MM.1S (cell line): Measurements from ENCODE around the gene FUS.

Source experiments
- DNase-seq: peaks from one replicate; pipeline ENCODE4 v3.0.0-alpha.2; 2015
- H2AFZ ChIP-seq: fragments of 300-600 bp; sonication (generic); 2 replicates; pipeline ENCODE4 v1.6.0; 2016; ENCODE audit warnings: antibody characterized with exemption, low read length
- H3F3A ChIP-seq: fragments of 300-600 bp; sonication (generic); 2 replicates; pipeline ENCODE4 v1.6.1; 2016; ENCODE audit warnings: mild to moderate bottlenecking, antibody characterized with exemption, low read length, moderate library complexity, mixed read lengths; ENCODE audit not compliant: insufficient read depth
- H3K27ac ChIP-seq: fragments of 300-600 bp; sonication (generic); 2 replicates; pipeline ENCODE4 v1.5.1; 2016; ENCODE audit warnings: mild to moderate bottlenecking, low read length
- H3K27me3 ChIP-seq: fragments of 300-600 bp; sonication (generic); replicated peaks from 2 replicates; pipeline ENCODE4 v1.6.0; 2016; ENCODE audit warnings: low read length; ENCODE audit not compliant: insufficient read depth
- H3K36me3 ChIP-seq: fragments of 300-600 bp; sonication (generic); replicated peaks from 2 replicates; pipeline ENCODE4 v1.6.1; 2016; ENCODE audit warnings: mild to moderate bottlenecking, low read length, mixed read lengths; ENCODE audit not compliant: insufficient read depth
- H3K4me1 ChIP-seq: fragments of 300-600 bp; sonication (generic); 2 replicates; pipeline ENCODE4 v1.6.1; 2016; ENCODE audit warnings: low read length, mixed read lengths
- H3K4me2 ChIP-seq: fragments of 300-600 bp; sonication (generic); 2 replicates; pipeline ENCODE4 v1.6.0; 2016; ENCODE audit warnings: low read depth, low read length
- H3K4me3 ChIP-seq: fragments of 300-600 bp; sonication (generic); 2 replicates; pipeline ENCODE4 v1.5.1; 2016; ENCODE audit warnings: low read length, mixed read lengths
- H3K79me2 ChIP-seq: fragments of 300-600 bp; sonication (generic); 2 replicates; pipeline ENCODE4 v1.6.1; 2016; ENCODE audit warnings: mixed run types, low read length, mixed read lengths
- H3K9ac ChIP-seq: fragments of 300-600 bp; sonication (generic); 2 replicates; pipeline ENCODE4 v1.6.1; 2016; ENCODE audit warnings: low read length, mixed read lengths
- H3K9me2 ChIP-seq: fragments of 300-600 bp; sonication (generic); replicated peaks from 2 replicates; pipeline ENCODE4 v1.6.1; 2016; ENCODE audit warnings: mild to moderate bottlenecking, low read length, mixed read lengths; ENCODE audit not compliant: insufficient read depth
- H3K9me3 ChIP-seq: fragments of 300-600 bp; sonication (generic); replicated peaks from 2 replicates; pipeline ENCODE4 v1.6.1; 2016; ENCODE audit warnings: mild to moderate bottlenecking, low read length, mixed read lengths; ENCODE audit not compliant: insufficient read depth
- H4K20me1 ChIP-seq: fragments of 300-600 bp; sonication (generic); 2 replicates; pipeline ENCODE4 v1.6.1; 2016; ENCODE audit warnings: mild to moderate bottlenecking, low read length, moderate library complexity, mixed read lengths; ENCODE audit not compliant: insufficient read depth
- EZH2 ChIP-seq: fragments of 300-600 bp; sonication (generic); optimal IDR thresholded peaks from 2 replicates; pipeline ENCODE3; 2017; ENCODE audit warnings: low read depth, mild to moderate bottlenecking, antibody characterized with exemption, low read length, mixed read lengths
- EZH2phosphoT487 ChIP-seq: fragments of 300-600 bp; sonication (generic); IDR thresholded peaks from 2 replicates; pipeline ENCODE4 v1.6.1; 2018; ENCODE audit warnings: antibody characterized with exemption, low read length
- TF ChIP-seq, protein P1 (sequence below): fragments of 300-600 bp; sonication (generic); IDR thresholded peaks from 2 replicates; pipeline ENCODE4 v1.5.1; 2016; ENCODE audit warnings: antibody characterized with exemption, low read length, mixed read lengths

Gene FUS

DNA sequence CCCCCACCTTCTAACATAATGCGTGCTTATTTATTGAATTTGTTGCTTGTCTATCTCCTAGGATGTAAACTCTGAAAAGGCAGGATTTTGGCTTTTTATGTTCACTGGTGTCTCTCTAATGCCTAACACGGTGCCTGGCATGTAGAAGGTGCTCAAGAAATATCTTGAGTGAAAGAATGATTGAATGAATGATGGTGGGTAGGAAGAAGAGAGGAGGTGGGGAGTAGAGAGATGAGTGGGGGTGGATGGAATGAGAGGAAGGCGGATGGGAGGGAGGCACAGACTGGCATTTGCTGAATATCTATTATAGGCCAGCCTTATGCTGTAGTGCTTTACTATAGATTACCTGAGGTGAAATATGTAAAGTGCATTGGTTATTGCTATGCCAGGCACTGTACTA lies 32.4 kb upstream of the FUS start:
- TF ChIP-seq EZH2 (no peak), EZH2phosphoT487 (no peak)
- TF ChIP-seq, protein P1, sequence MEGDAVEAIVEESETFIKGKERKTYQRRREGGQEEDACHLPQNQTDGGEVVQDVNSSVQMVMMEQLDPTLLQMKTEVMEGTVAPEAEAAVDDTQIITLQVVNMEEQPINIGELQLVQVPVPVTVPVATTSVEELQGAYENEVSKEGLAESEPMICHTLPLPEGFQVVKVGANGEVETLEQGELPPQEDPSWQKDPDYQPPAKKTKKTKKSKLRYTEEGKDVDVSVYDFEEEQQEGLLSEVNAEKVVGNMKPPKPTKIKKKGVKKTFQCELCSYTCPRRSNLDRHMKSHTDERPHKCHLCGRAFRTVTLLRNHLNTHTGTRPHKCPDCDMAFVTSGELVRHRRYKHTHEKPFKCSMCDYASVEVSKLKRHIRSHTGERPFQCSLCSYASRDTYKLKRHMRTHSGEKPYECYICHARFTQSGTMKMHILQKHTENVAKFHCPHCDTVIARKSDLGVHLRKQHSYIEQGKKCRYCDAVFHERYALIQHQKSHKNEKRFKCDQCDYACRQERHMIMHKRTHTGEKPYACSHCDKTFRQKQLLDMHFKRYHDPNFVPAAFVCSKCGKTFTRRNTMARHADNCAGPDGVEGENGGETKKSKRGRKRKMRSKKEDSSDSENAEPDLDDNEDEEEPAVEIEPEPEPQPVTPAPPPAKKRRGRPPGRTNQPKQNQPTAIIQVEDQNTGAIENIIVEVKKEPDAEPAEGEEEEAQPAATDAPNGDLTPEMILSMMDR = no peak
- Histone ChIP-seq H3K4me1 (no peaks in the 10 kb centered on the region), H4K20me1 (no peaks in the 10 kb centered on the region), H3K4me2 (no peak overlapping the region), H3K9me2 (no peaks in the 10 kb centered on the region), H2AFZ (no peak overlapping the region), H3F3A (no peaks in the 10 kb centered on the region), H3K36me3 (no peaks in the 10 kb centered on the region), H3K79me2 (no peaks in the 10 kb centered on the region), H3K4me3 (no peak overlapping the region), H3K27me3 (peaks cover 58% of the 10 kb centered on the region), H3K27ac (no peak overlapping the region), H3K9me3 (no peaks in the 10 kb centered on the region), H3K9ac (no peak overlapping the region)
- no peak for DNase-seq

- peaks cover 54% of the 10 kb centered on the region for H3K27me3 ChIP-seq
- H4K20me1 ChIP-seq = no peaks in the 10 kb centered on the region
- no peak overlapping the region for H3K4me2 ChIP-seq
- H2AFZ ChIP-seq = no peak overlapping the region
- DNase-seq = no peak
- no peak overlapping the region for H3K27ac ChIP-seq
- no peaks in the 10 kb centered on the region for H3F3A ChIP-seq
- H3K36me3 ChIP-seq = no peaks in the 10 kb centered on the region
- H3K4me1 ChIP-seq = no peaks in the 10 kb centered on the region
- no peaks in the 10 kb centered on the region for H3K79me2 ChIP-seq
- H3K9me2 ChIP-seq = no peaks in the 10 kb centered on the region
- H3K9ac ChIP-seq = no peak overlapping the region
- no peaks in the 10 kb centered on the region for H3K9me3 ChIP-seq
- no peak overlapping the region for H3K4me3 ChIP-seq
- TF ChIP-seq EZH2 (no peak), EZH2phosphoT487 (no peak)
- TF ChIP-seq, protein P1 = no peak
Measured at GRCh38 chr16:31148281-31148728, 31.6 kb upstream of the FUS start.

- H3K9me3 ChIP-seq = no peaks in the 10 kb centered on the region
- no peak for DNase-seq
- H3K4me3 ChIP-seq = no peak overlapping the region
- no peaks in the 10 kb centered on the region for H4K20me1 ChIP-seq
- H3K9ac ChIP-seq = no peak overlapping the region
- no peak overlapping the region for H3K27ac ChIP-seq
- no peaks in the 10 kb centered on the region for H3K36me3 ChIP-seq
- no peak for TF ChIP-seq EZH2
- TF ChIP-seq, protein P1 = no peak
- TF ChIP-seq EZH2phosphoT487 = no peak
- no peaks in the 10 kb centered on the region for H3F3A ChIP-seq
- H3K27me3 ChIP-seq = peaks cover 51% of the 10 kb centered on the region
- no peak overlapping the region for H3K4me2 ChIP-seq
- no peaks in the 10 kb centered on the region for H3K4me1 ChIP-seq
- no peaks in the 10 kb centered on the region for H3K9me2 ChIP-seq
- H2AFZ ChIP-seq = no peak overlapping the region
- no peaks in the 10 kb centered on the region for H3K79me2 ChIP-seq
Measured at GRCh38 chr16:31148896-31149295, 31.0 kb upstream of the FUS start.
